GM10847 (cell line): ENCODE results near the gene GJA3.

Experiments used
- POLR2A ChIP-seq: IDR thresholded peaks from 2 replicates; pipeline ENCODE4 v1.6.1; 2011; ENCODE audit not compliant: insufficient read length; ENCODE audit errors: extremely low read depth

Gene GJA3

DNA sequence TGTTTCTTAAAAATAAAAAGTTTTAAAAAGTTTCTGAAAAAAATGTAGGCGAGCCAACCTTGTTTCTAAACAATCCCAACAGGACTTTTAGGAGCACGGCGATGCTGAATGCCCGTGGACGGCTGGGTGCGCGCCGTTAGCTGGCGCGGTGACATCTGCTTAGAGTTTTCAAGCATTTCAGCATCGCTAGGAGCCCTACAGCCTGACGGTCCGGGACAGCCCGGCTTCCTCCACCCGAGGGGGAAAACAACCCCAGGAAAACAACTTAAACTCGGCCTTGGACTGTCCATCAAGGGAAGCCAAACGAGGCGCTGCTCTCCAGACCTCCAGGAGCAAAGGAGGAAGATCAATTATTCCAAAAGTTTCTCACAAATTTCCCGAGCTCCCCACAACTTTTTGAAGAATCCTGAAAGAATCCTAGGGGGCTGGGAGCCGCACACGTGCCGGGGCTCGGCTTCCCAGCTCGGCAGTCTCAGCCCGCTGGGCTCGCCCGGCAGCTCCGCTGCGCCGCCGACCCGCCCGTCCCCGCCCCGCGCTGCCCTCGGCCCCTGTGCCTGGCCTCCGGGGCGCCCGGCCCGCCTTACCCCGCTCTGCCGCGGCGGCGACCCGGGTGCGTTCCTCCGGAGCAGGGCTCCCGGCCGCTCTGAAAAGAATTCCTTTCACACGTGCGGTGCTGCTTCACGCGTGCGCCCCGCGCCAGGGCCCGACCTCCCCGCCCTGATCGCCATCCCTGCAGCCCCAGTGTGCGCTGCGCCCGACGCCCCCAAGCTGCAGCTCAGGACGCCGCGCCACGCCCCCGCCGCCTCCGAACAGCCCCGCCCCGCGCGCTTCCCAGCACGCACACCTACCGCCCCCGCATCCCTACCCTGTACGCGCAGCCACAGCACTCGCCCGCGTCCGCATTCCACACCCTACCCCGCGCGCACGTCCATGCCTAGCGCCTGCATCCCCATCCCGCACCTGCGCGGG is at the start of gene GJA3:
GJA3 (minus strand) TSS at position 747 of the 969 bp plus-strand sequence. CDS start 17,764 bp downstream, outside the sequence.
- no peak for TF ChIP-seq POLR2A

DNA sequence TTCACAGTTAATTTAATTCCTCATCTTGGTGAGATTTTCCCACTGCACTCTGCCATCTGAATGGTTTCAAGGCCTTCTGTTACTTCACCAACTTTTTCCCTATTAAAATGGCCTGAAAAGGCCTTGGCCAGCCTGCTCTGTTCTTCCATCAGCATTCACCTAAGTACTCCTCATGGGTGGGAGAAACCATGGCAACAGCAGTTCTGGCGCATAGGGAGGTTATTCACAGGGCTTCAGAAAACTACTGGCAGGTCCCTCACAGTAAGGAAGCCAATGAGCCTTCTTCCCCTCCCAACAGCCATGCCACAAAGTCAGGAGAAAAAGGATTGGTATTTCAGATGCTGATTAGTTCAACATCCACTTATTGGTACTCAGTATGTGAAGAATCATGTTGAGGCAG is 49.1 kb upstream of the GJA3 start:
- TF ChIP-seq POLR2A, result no peak

DNA sequence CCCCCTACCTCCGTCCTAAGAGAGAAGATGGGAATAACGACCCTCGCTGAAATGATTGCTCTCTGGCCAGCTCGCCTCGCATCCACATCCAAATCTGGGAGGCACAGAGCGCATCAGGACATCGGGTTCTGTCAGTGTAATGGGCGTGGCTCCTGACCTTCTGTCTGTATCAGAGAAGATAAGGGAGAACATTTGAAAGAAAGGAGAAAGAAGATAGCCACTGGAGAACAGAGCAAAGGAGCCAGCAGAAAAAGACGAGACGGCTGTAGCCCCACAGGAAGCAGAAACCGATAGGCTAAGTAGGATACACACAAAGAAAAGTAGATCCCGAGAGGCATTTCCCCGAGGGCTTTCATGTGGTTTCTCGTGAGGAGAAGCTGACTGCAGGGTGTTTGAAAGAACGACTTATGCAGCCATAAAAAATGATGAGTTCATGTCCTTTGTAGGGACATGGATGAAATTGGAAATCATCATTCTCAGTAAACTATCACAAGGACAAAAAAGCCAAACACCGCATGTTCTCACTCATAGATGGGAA is 45.9 kb upstream of the GJA3 start:
- TF ChIP-seq POLR2A, result no peak

DNA sequence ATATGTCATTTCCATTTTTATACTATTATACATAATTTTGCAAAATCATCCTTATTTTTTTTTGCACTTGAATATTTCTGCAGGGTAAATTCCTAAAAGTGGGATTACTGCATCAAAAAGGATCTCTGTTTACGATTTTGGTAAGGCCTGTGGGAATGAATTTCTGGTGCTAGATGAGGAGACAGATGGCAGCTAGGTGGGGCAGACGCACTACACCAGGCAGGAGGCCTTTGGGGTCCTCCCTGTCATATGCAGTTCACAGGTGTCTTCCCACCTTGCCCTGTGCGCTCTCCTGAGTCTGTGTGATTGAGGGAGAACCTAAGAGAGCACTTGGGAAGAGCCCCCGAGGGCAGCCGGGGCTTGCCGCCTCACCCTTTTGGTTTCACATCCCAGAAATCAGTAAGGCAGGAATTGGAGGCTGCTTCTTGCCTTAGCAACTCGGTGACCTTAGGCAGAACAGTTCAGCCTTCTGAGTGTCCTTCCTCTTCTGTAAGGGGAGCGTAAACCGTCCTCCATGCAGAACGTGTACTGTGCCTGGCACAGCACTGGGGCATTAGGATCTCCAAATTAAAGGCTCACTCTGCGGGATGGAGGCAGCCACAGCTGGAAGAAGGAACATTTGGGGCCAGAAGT is 45.3 kb upstream of the GJA3 start:
- no peak for TF ChIP-seq POLR2A

DNA sequence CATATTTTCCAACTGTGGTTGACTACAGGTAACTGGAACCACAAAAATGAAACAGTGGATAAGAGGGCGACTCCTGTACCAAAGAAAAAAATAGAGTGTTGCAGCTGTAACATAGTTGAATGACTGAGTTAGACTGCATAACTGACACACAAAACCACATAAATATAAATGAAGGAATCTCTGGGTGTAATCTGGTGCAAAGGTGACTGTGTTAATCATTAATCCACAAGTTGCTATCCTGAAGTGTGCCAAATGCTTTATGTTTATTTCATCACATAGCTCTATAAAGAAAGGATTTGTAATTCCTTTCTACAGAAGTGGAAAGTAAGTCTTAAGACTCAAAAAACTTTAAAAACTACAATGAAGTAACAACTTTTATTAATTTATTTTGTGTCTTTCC is 37.9 kb upstream of the GJA3 start:
- no peak for TF ChIP-seq POLR2A

DNA sequence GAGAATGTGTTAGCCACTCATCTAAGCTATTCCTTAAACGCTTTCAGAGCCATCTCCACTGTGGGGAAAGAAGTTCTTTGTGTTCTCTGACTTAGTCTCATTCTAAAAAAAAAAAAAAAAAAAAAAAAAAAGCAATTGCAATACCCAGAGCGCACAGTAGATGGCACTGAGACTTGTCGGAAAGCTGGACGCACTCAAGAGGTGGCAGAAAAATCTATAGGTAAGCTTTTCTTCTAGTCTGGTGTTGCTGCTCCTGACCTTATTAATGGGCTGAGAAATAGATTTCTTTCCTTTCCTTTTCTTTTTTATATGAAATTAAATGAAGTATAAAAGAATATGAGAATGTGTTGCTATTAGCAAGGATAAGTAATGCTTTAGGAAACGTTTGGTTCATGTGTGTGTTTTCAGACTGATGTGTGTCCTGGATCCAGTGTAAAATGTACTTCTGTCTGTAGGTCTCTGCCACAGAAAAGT is 36.5 kb upstream of the GJA3 start:
- TF ChIP-seq POLR2A, result no peak

DNA sequence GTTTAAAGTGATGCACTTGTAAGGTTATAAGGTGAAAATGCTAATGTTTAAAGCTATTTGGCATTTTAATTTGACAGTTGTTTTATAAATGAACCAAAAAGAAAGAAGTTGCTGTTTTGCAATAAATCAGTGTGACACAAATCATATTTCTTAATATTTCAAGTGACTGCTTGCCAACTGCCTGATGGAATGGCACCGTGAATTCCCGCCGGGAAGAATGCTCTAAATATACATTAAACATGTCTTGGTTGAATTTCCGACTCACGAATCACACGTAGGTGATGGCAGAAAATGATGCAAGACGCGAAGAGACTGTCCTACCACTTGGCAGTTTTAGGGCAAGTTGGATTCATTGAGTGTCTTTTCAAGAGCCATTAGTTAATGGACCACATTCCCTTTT is 34.9 kb upstream of the GJA3 start:
- TF ChIP-seq POLR2A, result no peak

DNA sequence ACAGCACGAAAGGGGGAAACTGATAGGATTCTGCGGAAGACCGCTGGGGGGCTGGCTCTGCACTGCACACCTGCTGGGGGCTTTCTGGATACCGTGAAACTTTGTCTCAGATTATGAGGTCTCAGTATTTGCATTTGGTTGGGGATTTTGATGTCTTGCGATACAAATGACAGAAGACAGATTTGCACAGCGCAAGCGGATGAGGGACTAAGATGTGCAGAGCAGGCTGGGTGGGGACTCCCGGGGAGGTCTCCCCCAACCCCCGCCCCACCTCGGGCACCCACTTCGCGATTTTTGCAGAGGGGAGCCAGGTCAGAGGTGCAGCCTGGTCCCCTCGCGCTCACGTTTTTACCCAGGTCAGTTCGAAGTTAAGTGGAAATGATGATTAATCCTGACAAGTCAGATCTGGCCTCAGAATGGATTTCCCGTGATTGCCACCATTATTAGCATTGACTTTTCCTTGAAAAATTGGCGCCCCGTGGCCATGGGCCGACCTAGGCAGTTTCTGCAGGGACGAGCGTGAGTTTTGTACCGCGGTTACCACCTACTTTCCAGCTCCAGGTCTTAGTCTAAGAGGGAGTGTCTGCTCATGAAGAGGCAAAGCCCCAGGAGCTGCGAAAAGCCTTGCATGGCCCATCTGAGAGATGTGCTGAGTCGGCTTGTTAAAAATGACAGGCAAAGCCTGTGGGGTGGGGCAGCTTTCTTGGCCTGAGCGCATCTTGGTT is 33.2 kb upstream of the GJA3 start:
- TF ChIP-seq POLR2A, result no peak

DNA sequence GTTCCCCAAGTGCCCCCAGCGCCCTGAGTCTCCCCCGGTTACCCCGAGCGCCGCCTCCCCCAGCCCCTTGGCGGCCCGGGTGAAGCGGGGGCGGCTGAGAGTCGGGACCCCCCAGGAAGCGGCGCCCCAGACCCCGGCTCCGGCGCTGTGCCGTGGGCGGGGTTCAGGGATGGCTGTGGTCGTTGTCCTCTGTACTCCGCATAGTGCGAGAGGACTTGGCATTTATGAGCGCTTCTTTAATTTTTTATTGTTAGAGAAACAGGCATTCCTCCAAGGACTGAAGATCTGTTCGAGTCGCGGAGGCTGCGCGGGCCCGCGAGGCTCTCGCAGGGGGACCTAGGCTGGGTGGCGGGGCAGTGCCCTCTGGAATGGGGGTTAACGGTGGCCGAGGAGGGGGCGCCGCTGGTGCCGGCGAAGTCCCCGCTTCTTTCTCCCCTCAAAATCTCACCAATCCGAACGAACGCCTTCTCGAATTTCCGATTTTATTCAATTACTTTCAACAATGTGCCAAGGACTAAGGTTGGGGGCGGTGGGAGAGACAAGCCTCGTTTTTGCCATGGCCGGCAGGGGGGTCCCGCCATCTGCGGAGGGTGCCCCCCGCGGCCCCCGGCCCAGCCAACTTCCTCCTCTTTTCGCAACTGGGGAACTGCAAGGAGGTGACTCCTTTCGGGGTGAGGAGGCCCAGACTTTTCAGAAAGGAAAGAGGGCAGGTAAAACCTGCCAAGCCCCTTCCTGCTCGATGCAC is 32.5 kb upstream of the GJA3 start:
- TF ChIP-seq POLR2A, result no peak

DNA sequence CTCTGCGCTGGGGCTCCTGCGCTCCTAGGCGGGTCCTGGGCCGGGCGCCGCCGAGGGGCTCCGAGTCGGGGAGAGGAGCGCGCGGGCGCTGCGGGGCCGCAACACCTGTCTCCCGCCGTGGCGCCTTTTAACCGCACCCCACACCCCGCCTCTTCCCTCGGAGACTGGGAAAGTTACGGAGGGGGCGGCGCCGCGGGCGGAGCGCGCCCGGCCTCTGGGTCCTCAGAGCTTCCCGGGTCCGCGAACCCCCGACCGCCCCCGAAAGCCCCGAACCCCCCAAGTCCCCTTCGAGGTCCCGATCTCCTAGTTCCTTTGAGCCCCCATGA is 31.9 kb upstream of the GJA3 start, which contains the start of gene GJB2:
GJB2 (minus strand) TSS at position 103 of the 326 bp plus-strand sequence. CDS start 3,357 bp downstream, outside the sequence.
- no peak for TF ChIP-seq POLR2A

DNA sequence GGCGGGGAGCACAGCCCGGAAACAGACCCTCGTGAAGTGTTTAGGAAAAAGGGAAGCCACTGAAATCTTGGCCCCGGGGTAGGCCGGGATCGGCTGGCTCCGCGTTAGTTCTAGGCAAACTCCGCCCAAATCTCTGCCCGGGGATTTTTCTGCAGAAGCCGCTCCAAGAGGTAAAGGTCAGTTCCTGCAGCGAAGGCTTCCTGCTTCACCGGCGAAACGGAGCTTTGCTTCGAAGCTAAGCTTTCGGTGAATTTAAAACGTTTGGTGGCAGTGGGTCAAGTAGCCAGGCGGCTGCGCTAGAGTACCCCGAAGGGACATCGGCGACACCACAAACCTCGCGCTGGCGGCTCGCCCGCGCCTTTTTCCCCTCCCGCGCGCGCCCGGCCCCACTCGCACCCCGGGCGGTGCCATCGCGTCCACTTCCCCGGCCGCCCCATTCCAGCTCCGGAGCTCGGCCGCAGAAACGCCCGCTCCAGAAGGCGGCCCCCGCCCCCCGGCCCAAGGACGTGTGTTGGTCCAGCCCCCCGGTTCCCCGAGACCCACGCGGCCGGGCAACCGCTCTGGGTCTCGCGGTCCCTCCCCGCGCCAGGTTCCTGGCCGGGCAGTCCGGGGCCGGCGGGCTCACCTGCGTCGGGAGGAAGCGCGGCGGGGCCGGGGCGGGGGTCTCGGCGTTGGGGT is 31.4 kb upstream of the GJA3 start:
- TF ChIP-seq POLR2A, result no peak

DNA sequence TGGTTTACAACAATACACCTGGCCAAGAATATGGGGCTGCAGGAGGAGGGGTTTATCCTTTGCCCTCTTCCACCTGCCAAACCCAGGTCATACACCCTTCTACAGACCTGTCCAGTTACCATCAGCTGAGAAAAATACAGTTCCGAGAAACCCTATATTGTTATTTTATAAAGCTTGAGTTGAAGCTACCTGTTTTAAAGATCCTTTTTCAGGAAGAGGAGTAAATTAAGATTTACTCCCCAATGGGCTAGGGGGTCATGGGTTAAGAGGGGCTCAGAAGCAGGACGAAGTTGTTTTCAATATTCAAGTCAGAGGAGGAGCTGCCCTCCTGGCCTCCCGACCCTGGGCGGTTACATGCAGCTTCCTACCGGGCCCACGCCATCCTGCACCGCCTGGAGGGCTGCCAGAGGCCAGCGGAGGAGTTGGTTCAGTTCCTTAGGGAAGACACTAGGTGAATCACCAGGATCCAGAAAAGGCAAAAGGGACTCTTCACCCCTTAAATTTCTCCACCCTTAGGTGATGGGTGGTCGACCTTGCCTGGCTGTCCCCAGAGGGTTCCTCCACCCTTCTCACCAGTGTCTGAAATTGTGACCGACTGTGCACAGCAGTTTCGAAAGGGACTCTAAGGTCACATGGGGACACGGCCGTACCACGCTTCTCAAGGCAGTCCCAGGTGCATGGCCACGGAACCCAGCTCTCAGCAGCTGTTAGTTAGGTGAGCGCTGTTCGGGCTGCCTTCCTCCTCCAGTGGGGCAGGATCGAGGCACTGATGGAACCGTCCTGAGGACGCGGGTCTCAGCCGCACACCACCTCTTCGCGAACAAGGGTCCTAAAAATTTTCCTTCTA is 30.7 kb upstream of the GJA3 start:
- no peak for TF ChIP-seq POLR2A
